SK-N-SH (cell line): ENCODE data around the gene MORN5.

Experiments used
- CTCF ChIP-seq: fragments of 200-600 bp; sonication (generic); IDR thresholded peaks from 2 replicates; pipeline ENCODE4 v1.6.1; 2017; ENCODE audit warnings: antibody characterized with exemption, mild to moderate bottlenecking, moderate library complexity
- GABPA ChIP-seq: IDR thresholded peaks from 2 replicates; pipeline ENCODE4 v1.4.0; 2012; ENCODE audit warnings: low read depth, mild to moderate bottlenecking
- RAD21 ChIP-seq: IDR thresholded peaks from 2 replicates; pipeline ENCODE4 v1.6.1; 2012; ENCODE audit warnings: mild to moderate bottlenecking, low read length
- YY1 ChIP-seq: IDR thresholded peaks from 2 replicates; pipeline ENCODE4 v1.4.0; 2012; ENCODE audit warnings: low read depth, mild to moderate bottlenecking

GRCh38 chr9:122116448-122117173, 43.1 kb upstream of the MORN5 start:
- TF ChIP-seq RAD21 (no peak), CTCF (no peak), YY1 (no peak), GABPA (no peak)
